Panc1 (cell line): ENCODE results near the gene MARK3.

Experiments
- CTCF ChIP-seq: fragments of 450-650 bp; IDR thresholded peaks from 2 replicates; pipeline ENCODE4 v1.5.1; 2017; ENCODE audit warnings: mild to moderate bottlenecking
- POLR2AphosphoS5 ChIP-seq: IDR thresholded peaks from 2 replicates; pipeline ENCODE4 v1.6.1; 2012; ENCODE audit warnings: mild to moderate bottlenecking, low read depth, low read length, moderate library complexity
- REST ChIP-seq, 2 experiments: IDR thresholded peaks; 2 replicates each; pipeline ENCODE4 v1.6.1; 2011 to 2012; ENCODE audit warnings: low read depth in 2 of 2, control low read depth in 1 of 2, low read length in 1 of 2, mild to moderate bottlenecking in 1 of 2, moderate library complexity in 1 of 2; ENCODE audit not compliant: insufficient read depth in 1 of 2
- SIN3A ChIP-seq: IDR thresholded peaks from 2 replicates; pipeline ENCODE4 v1.6.1; 2012; ENCODE audit warnings: low read depth, mild to moderate bottlenecking, low read length, moderate library complexity, borderline replicate concordance; ENCODE audit not compliant: insufficient read depth
- TCF7L2 ChIP-seq: IDR thresholded peaks from 2 replicates; pipeline ENCODE4 v1.6.1; 2011; ENCODE audit warnings: mild to moderate bottlenecking, low read depth, low read length, inconsistent platforms

- TF ChIP-seq CTCF (no peak), REST (IDR thresholded peaks at IDR 0.05; ENCODE audit: insufficient read depth in 1 of 2, low read depth in 2 of 2, low read length in 1 of 2) (no peak), POLR2AphosphoS5 (no peak), SIN3A (no peak), TCF7L2 (no peak)
Observed at GRCh38 chr14:103530831-103531230, 145.6 kb downstream of the MARK3 start.
